Esophagus (tissue), 2 donors: ENCODE data around the gene SIRPA. TPM values are rescaled to one million over a fixed set of nuclear protein-coding genes. Genes with fewer than 3 reads are reported as not detected.
"Not testable (repeated sequence)": the region's sequence is repeated elsewhere in the genome, so short reads cannot be mapped to it uniquely, and the experiment has no call there.

Experiments
- H3K27ac ChIP-seq, 2 donors: one replicate each; pipeline ENCODE4 v1.5.1; 2013; ENCODE audit warnings: low read depth in 2 of 2, mild to moderate bottlenecking in 2 of 2, inconsistent platforms in 1 of 2, low read length in 1 of 2, moderate library complexity in 1 of 2
- H3K27me3 ChIP-seq, 2 donors: one replicate each; pipeline ENCODE4 v1.6.1; 2013; ENCODE audit warnings: low read length in 2 of 2, control low read depth in 1 of 2, mild to moderate bottlenecking in 1 of 2; ENCODE audit not compliant: insufficient read depth in 2 of 2, control insufficient read depth in 1 of 2
- H3K36me3 ChIP-seq, 2 donors: one replicate each; pipeline ENCODE4 v1.6.1; 2013; ENCODE audit warnings: low read length in 1 of 2; ENCODE audit not compliant: control insufficient read depth in 2 of 2, insufficient read depth in 2 of 2
- H3K4me1 ChIP-seq, 2 donors: one replicate each; pipeline ENCODE4 v1.6.1; 2013; ENCODE audit warnings: low read length in 1 of 2; ENCODE audit not compliant: control insufficient read depth in 2 of 2, insufficient read depth in 2 of 2
- H3K4me3 ChIP-seq, 2 donors: one replicate each; pipeline ENCODE4 v1.5.1; 2013; ENCODE audit warnings: low read length in 2 of 2, mild to moderate bottlenecking in 2 of 2, low read depth in 1 of 2, moderate library complexity in 1 of 2
- H3K9me3 ChIP-seq, 2 donors: one replicate each; pipeline ENCODE4 v1.6.1; 2013; ENCODE audit warnings: mild to moderate bottlenecking in 2 of 2, low read depth in 1 of 2, low read length in 1 of 2, moderate library complexity in 1 of 2; ENCODE audit not compliant: control insufficient read depth in 2 of 2, insufficient read depth in 1 of 2
- WGBS, 2 donors: extraction: QIAGEN DNeasy Blood & Tissue Kit; methylation state at CpG; one replicate each; pipeline ENCODE4 v1.1.7; 2013; 5-methylcytosine and 5-hydroxymethylcytosine counted together
- polyA plus RNA-seq, 2 donors: library from polyadenylated mRNA; stranded (reverse); fragments of 200-250 nt; gene quantifications; one replicate each; pipeline ENCODE4 v1.2.3, GENCODE V29; 2013
- donor health status: healthy with polysubstance abuse.
- donor health status: Bipolar disorder and iron deficiency.

The SIRPA gene
- polyA plus RNA-seq, 2 donors = 5.1 to 7.9 TPM

GRCh38 chr20:1911536-1911935 is 16.3 kb downstream of the SIRPA start:
- Histone ChIP-seq H3K27ac (peak overlapping the region in 1 of 2 donors; percentile 34), H3K4me1 (peaks cover 8 to 11% of the 10 kb centered on the region in 2 donors), H3K9me3 (no peaks in the 10 kb centered on the region), H3K36me3 (peaks cover 0 to 3% of the 10 kb centered on the region in 2 donors), H3K4me3 (no peak overlapping the region), H3K27me3 (no peaks in the 10 kb centered on the region)
- WGBS, 2 donors = 65 to 74% methylated on average over 10 of the region's 10 CpGs

- Histone ChIP-seq H3K27me3 (no peaks in the 10 kb centered on the region), H3K9me3 (no peaks in the 10 kb centered on the region), H3K36me3 (peaks cover 0 to 6% of the 10 kb centered on the region in 2 donors), H3K27ac (no peak overlapping the region), H3K4me1 (peaks cover 8 to 11% of the 10 kb centered on the region in 2 donors), H3K4me3 (no peak overlapping the region)
- WGBS, 2 donors = 49 to 54% methylated on average over 12 of the region's 12 CpGs
Measured at GRCh38 chr20:1912053-1912452, 16.8 kb downstream of the SIRPA start.

- Histone ChIP-seq H3K27ac (peak overlapping the region in 1 of 2 donors; percentile 37), H3K4me3 (no peak overlapping the region), H3K4me1 (peaks cover 7 to 8% of the 10 kb centered on the region in 2 donors), H3K36me3 (peaks cover 0 to 6% of the 10 kb centered on the region in 2 donors), H3K27me3 (no peaks in the 10 kb centered on the region), H3K9me3 (no peaks in the 10 kb centered on the region)
- 56 to 67% methylated on average over 8 of the region's 8 CpGs for WGBS, 2 donors
Measured at GRCh38 chr20:1912646-1913045, 17.4 kb downstream of the SIRPA start.

GRCh38 chr20:1915233-1915632 is 20.0 kb downstream of the SIRPA start:
- not testable (repeated sequence) for H3K9me3 ChIP-seq, H3K27me3 ChIP-seq, H3K27ac ChIP-seq, H3K36me3 ChIP-seq, H3K4me1 ChIP-seq, H3K4me3 ChIP-seq
- WGBS, 2 donors = 63 to 88% methylated on average over 8 to 12 of the region's 12 CpGs

- peaks cover 0 to 3% of the 10 kb centered on the region in 2 donors for H3K36me3 ChIP-seq
- H3K4me1 ChIP-seq = peaks cover 7 to 8% of the 10 kb centered on the region in 2 donors
- H3K27ac ChIP-seq = no peak overlapping the region
- 84 to 89% methylated on average over 3 of the region's 3 CpGs for WGBS, 2 donors
- no peak overlapping the region for H3K4me3 ChIP-seq
- H3K9me3 ChIP-seq = no peaks in the 10 kb centered on the region
- no peaks in the 10 kb centered on the region for H3K27me3 ChIP-seq
Measured at GRCh38 chr20:1915725-1916124, 20.5 kb downstream of the SIRPA start.

- 88 to 100% methylated on average over 1 of the region's 1 CpG for WGBS, 2 donors
- H3K4me1 ChIP-seq = peaks cover under 1 to 2% of the 10 kb centered on the region in 2 donors
- H3K36me3 ChIP-seq = peaks cover 0 to 6% of the 10 kb centered on the region in 2 donors
- no peaks in the 10 kb centered on the region for H3K9me3 ChIP-seq
- H3K27me3 ChIP-seq = no peaks in the 10 kb centered on the region
- no peak overlapping the region for H3K27ac ChIP-seq
- no peak overlapping the region for H3K4me3 ChIP-seq
Measured at GRCh38 chr20:1917786-1918185, 22.6 kb downstream of the SIRPA start.

GRCh38 chr20:1918491-1919165 is 23.4 kb downstream of the SIRPA start:
- H3K9me3 ChIP-seq = no peaks in the 10 kb centered on the region
- no peaks in the 10 kb centered on the region for H3K27me3 ChIP-seq
- 76 to 86% methylated on average over 12 of the region's 12 CpGs for WGBS, 2 donors
- no peaks in the 10 kb centered on the region for H3K4me1 ChIP-seq
- H3K4me3 ChIP-seq = no peak overlapping the region
- H3K36me3 ChIP-seq = peaks cover 0 to 6% of the 10 kb centered on the region in 2 donors
- H3K27ac ChIP-seq = no peak overlapping the region

- no peak overlapping the region for H3K4me3 ChIP-seq
- no peaks in the 10 kb centered on the region for H3K4me1 ChIP-seq
- 67 to 80% methylated on average over 8 of the region's 8 CpGs for WGBS, 2 donors
- no peaks in the 10 kb centered on the region for H3K9me3 ChIP-seq
- no peak overlapping the region for H3K27ac ChIP-seq
- no peaks in the 10 kb centered on the region for H3K27me3 ChIP-seq
- H3K36me3 ChIP-seq = peaks cover 0 to 6% of the 10 kb centered on the region in 2 donors
Measured at GRCh38 chr20:1920252-1920651, 25.0 kb downstream of the SIRPA start.

- Histone ChIP-seq H3K4me1 (no peaks in the 10 kb centered on the region), H3K27ac (no peak overlapping the region), H3K4me3 (no peak overlapping the region), H3K9me3 (no peaks in the 10 kb centered on the region), H3K27me3 (no peaks in the 10 kb centered on the region), H3K36me3 (peaks cover 0 to 6% of the 10 kb centered on the region in 2 donors)
- WGBS, 2 donors = 66% methylated on average over 6 of the region's 6 CpGs
Measured at GRCh38 chr20:1920826-1921225, 25.6 kb downstream of the SIRPA start.

GRCh38 chr20:1921985-1922384 is 26.8 kb downstream of the SIRPA start:
- H3K36me3 ChIP-seq, H3K9me3 ChIP-seq, H3K27ac ChIP-seq, H3K4me1 ChIP-seq, H3K27me3 ChIP-seq, H3K4me3 ChIP-seq: not testable (repeated sequence)
- 66 to 79% methylated on average over 4 of the region's 4 CpGs for WGBS, 2 donors
